ENCODE data around the gene POU2AF2.

The POU2AF2 gene

GRCh38 chr11:111329306-111330204 is 84.0 kb downstream of the POU2AF2 start:
- H3K4me2 ChIP-seq: peak overlapping the region; percentile 35

GRCh38 chr11:111330234-111330893 is 84.8 kb downstream of the POU2AF2 start:
- Histone ChIP-seq H3K27me3 (no peaks in the 10 kb centered on the region), H3K4me1 (peaks cover 20% of the 10 kb centered on the region), H3K4me2 (peak overlapping the region; percentile 35), H3K4me3 (no peak overlapping the region), H3K27ac (no peak overlapping the region), H4K20me1 (no peaks in the 10 kb centered on the region), H3K9me3 (no peaks in the 10 kb centered on the region), H3K9ac (no peak overlapping the region), H3K36me3 (no peaks in the 10 kb centered on the region; the same call in 1 of the 2 replicates)
- no peak for TF ChIP-seq Cebpa-rat (IDR thresholded peaks at IDR 0.05)

More at GRCh38 chr11:111329306-111330204, 84.0 kb downstream of the POU2AF2 start:
- H3K9ac ChIP-seq: no peak overlapping the region
- H3K27ac ChIP-seq: no peak overlapping the region
- H3K36me3 ChIP-seq: no peaks in the 10 kb centered on the region; the same call in 1 of the 2 replicates
- no peaks in the 10 kb centered on the region for H4K20me1 ChIP-seq
- H3K4me1 ChIP-seq: peaks cover 20% of the 10 kb centered on the region
- TF ChIP-seq Cebpa-rat (IDR thresholded peaks at IDR 0.05): no peak
- no peaks in the 10 kb centered on the region for H3K9me3 ChIP-seq
- H3K4me3 ChIP-seq: no peak overlapping the region
- H3K27me3 ChIP-seq: no peaks in the 10 kb centered on the region

- Histone ChIP-seq H3K9me3 (no peaks in the 10 kb centered on the region), H3K36me3 (peaks cover 2% of the 10 kb centered on the region; the same call in 1 of the 2 replicates), H3K4me1 (peaks cover 26% of the 10 kb centered on the region), H4K20me1 (no peaks in the 10 kb centered on the region), H3K27me3 (no peaks in the 10 kb centered on the region), H3K4me2 (no peak overlapping the region), H3K9ac (no peak overlapping the region), H3K4me3 (no peak overlapping the region), H3K27ac (no peak overlapping the region)
- TF ChIP-seq Cebpa-rat (IDR thresholded peaks at IDR 0.05): no peak
Measured at GRCh38 chr11:111331711-111332479, 86.4 kb downstream of the POU2AF2 start.

- Histone ChIP-seq H3K4me2 (no peak overlapping the region), H3K27me3 (no peaks in the 10 kb centered on the region), H3K27ac (no peak overlapping the region), H3K9me3 (no peaks in the 10 kb centered on the region), H3K4me3 (no peak overlapping the region), H3K4me1 (peaks cover 13% of the 10 kb centered on the region), H3K36me3 (peaks cover 8% of the 10 kb centered on the region; the same call in 1 of the 2 replicates), H4K20me1 (no peaks in the 10 kb centered on the region), H3K9ac (no peak overlapping the region)
- TF ChIP-seq Cebpa-rat (IDR thresholded peaks at IDR 0.05): no peak
Measured at GRCh38 chr11:111334532-111335502, 89.3 kb downstream of the POU2AF2 start.

- Histone ChIP-seq H3K27me3 (no peaks in the 10 kb centered on the region), H3K36me3 (peaks cover 8% of the 10 kb centered on the region; the same call in 1 of the 2 replicates), H3K9ac (no peak overlapping the region), H3K27ac (no peak overlapping the region), H3K4me2 (no peak overlapping the region), H3K9me3 (peaks cover 3% of the 10 kb centered on the region; the same call in 1 of the 2 replicates), H3K4me3 (no peak overlapping the region), H4K20me1 (no peaks in the 10 kb centered on the region), H3K4me1 (peaks cover 6% of the 10 kb centered on the region; the same call in 1 of the 2 replicates)
- no peak for TF ChIP-seq Cebpa-rat (IDR thresholded peaks at IDR 0.05)
Measured at GRCh38 chr11:111335549-111335948, 90.0 kb downstream of the POU2AF2 start.

Data from BLaER1 (cell line).